Hematopoietic multipotent progenitor cell treated with erythropoietin and hydrocortisone succinate and interleukin-3 and kit ligand, for 15 days (in vitro differentiated cells): ENCODE data around the gene FMNL3.
A peak's percentile ranks its signal among the peaks of the same experiment; 100 is the strongest.
"Not testable (repeated sequence)": the region's sequence is repeated elsewhere in the genome, so short reads cannot be mapped to it uniquely, and the experiment has no call there.

Experiments used
- DNase-seq: peaks from one replicate; pipeline ENCODE4 v3.0.0-alpha.2; 2015; ENCODE audit warnings: low spot score

FMNL3 gene

GRCh38 chr12:49717800-49718199, 10.6 kb upstream of the FMNL3 start:
- not testable (repeated sequence) for DNase-seq

- DNase-seq: no peak
Measured at GRCh38 chr12:49716553-49716952, 9.3 kb upstream of the FMNL3 start.

GRCh38 chr12:49713952-49714351, 6.7 kb upstream of the FMNL3 start:
- not testable (repeated sequence) for DNase-seq

GRCh38 chr12:49708851-49709250, 1.6 kb upstream of the FMNL3 start:
- no peak for DNase-seq

DNA sequence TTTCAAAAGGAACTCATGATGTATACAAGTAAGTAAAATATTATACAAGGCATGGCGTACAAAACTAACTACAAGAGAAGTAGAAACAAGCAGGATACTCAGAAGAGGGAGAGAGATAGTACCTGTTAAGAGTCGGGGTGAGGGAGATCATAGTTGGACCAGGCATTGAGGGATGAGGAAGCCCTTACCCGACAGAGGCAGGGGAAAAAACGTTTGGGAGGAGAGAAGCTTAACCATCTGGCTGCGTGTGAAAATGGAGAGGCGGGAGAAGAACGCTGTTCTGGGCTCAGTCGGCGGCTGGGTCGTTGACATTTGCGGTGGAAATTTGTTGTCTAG, 575 bp upstream of the FMNL3 start:
- no peak for DNase-seq

- peak; percentile 20 for DNase-seq
Measured at GRCh38 chr12:49706351-49707127, 666 bp downstream of the FMNL3 start.

- DNase-seq: no peak
Measured at GRCh38 chr12:49705479-49706134, 1.6 kb downstream of the FMNL3 start.

GRCh38 chr12:49703647-49704137, 3.5 kb downstream of the FMNL3 start:
- no peak for DNase-seq

- DNase-seq: no peak
Measured at GRCh38 chr12:49702676-49703215, 4.5 kb downstream of the FMNL3 start.

DNA sequence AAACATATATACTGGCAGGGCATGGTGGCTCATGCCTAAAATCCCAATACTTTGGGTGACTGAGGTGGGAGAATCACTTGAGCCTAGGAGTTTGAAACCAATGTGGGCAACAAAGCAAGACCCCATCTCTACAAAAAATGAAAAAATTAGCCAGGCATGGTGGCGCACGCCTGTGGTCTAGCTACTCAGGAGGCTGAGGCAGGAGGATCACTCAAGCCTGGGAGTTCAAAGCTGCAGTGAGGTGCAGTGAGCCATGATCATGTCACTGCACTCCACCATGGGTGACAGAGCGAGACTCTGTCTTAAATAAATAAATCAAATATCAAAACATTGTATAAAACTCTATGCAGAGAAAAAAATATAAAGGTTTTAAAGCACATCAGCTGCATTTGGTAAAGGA, 5.2 kb downstream of the FMNL3 start:
- no peak for DNase-seq

GRCh38 chr12:49698619-49699545, 8.3 kb downstream of the FMNL3 start:
- no peak for DNase-seq

GRCh38 chr12:49697808-49698207, 9.4 kb downstream of the FMNL3 start:
- no peak for DNase-seq

DNA sequence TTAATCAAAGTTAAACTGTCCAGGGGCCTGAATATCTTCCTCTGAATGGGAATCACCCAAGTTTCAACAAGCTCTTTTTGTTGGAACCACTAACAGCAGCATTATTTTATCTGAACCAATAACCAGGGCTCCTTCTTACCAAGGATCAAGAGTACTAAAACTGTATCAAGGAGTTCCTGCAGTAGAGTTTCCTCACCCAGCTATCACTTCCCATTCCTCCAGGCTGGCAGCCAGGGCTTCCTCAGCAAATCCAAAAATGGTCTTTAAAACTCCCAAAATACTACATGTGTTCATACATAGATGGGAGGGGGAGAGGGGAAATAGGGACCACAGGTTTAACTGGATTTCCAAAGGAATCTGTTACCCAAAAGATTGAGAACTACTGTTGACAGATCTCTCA, 10.5 kb downstream of the FMNL3 start:
- DNase-seq: no peak

DNA sequence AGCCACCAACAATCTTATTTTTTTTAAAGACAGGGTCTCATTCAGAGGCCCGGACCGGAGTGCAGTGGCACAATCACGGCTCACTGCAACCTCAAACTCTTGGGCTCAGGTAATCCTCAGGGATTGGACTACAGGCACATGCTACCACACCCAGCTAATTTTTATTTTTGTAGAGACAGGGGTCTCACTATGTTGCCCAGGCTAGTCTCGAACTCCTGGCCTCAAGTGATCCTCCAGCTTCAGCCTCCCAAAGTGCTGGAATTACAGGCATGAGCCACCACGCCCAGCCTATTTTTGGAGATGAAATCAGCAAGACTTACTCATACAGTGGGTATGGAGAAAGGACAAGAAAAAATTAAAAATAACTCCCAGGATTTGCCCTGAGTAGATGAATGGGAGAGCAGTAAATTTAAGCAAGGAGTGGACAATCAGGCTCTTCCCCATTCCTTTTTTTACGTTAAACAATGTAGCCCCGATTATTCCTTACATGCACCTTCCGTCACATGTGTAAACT, 13.2 kb downstream of the FMNL3 start:
- no peak for DNase-seq

- no peak for DNase-seq
Measured at GRCh38 chr12:49692851-49693250, 14.4 kb downstream of the FMNL3 start.

DNA sequence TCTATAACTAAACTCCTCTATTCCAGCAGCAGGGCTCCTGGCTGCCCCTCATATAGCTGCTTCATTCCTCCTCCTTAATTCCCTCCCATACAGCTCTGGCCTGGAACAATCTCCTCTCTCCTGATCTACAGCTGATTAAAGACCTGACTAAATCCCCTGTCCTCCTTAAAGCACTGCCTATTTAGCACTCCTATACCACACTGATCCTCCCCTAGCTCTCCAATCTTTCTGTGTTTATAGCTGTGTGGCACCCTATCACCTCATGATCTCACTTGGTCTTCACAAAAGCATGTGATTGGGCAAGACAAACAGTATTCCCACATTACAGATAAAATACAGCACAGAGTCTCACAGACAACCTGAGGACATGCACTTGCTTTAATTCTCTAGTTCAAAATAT, 17.4 kb downstream of the FMNL3 start:
- DNase-seq: no peak

DNA sequence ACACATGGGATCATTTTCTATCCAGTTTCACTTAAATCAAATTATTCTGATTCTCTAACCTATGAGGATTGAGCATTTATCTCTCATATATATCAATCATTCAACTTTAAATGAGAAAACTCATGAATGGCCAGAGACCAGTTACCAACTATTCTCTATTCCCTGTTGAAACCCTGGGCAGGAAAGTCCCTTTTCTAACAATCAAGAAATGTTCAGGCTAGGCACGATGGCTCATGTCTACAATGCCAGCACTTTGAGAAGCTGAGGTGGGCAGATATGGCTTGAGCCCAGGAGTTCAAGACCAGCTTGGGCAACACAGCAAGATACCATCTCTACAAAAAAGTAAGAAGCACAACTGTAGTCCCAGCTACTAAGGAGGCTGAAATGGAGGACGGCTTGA, 18.0 kb downstream of the FMNL3 start:
- no peak for DNase-seq

GRCh38 chr12:49687941-49688340, 19.3 kb downstream of the FMNL3 start:
- DNase-seq: no peak

- no peak for DNase-seq
Measured at GRCh38 chr12:49684310-49684854, 22.8 kb downstream of the FMNL3 start.

GRCh38 chr12:49683599-49684309, 23.5 kb downstream of the FMNL3 start:
- DNase-seq: no peak

DNA sequence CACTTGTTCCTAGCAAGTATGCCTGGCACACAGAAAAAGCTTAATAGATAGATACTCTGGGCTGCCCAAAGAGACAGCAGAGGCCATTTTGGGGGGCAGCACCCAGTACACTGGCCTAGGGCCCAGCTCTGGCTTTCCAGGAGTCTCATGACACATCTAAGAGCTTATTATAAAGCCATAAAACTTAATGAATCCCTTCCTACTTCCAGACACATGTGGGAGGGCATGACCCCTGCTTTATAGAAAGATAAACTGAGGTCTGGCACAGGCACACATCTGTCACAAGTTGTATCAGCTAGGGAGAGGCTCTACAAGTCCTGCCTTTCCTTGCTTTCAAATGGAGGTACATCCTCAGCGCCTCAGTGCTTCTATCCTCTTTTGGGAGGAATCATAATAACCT, 27.1 kb downstream of the FMNL3 start:
- DNase-seq: no peak
